HG03064 (cell line): ENCODE measurements around the gene RFLNA.
"Not testable (repeated sequence)": the region's sequence is repeated elsewhere in the genome, so short reads cannot be mapped to it uniquely, and the experiment has no call there.

Experiments used
- ATAC-seq: cut with Tn5 transposase; IDR thresholded peaks from one replicate; pipeline ENCODE4 v1.9.1; 2021; ENCODE audit warnings: low read depth; ENCODE audit not compliant: unreplicated experiment

RFLNA gene

GRCh38 chr12:124318278-124319020 is 23.6 kb downstream of the RFLNA start:
- no peak for ATAC-seq

GRCh38 chr12:124319368-124320050 is 24.6 kb downstream of the RFLNA start:
- ATAC-seq = no peak

GRCh38 chr12:124321040-124321481 is 26.2 kb downstream of the RFLNA start:
- no peak for ATAC-seq

- ATAC-seq = no peak
These were observed 26.8 kb downstream of the RFLNA start for GRCh38 chr12:124321556-124322270.

GRCh38 chr12:124322271-124322998 is 27.5 kb downstream of the RFLNA start:
- no peak for ATAC-seq

GRCh38 chr12:124322999-124323328 is 28.1 kb downstream of the RFLNA start:
- ATAC-seq = not testable (repeated sequence)

- ATAC-seq = no peak
These were observed 29.1 kb downstream of the RFLNA start for GRCh38 chr12:124323771-124324530.

- no peak for ATAC-seq
These were observed 30.2 kb downstream of the RFLNA start for GRCh38 chr12:124324803-124325705.

- no peak for ATAC-seq
These were observed 31.2 kb downstream of the RFLNA start for GRCh38 chr12:124326104-124326503.

GRCh38 chr12:124326871-124327270 is 32.0 kb downstream of the RFLNA start:
- no peak for ATAC-seq

- no peak for ATAC-seq
These were observed 32.6 kb downstream of the RFLNA start for GRCh38 chr12:124327362-124328043.

GRCh38 chr12:124328116-124328515 is 33.2 kb downstream of the RFLNA start:
- no peak for ATAC-seq

- ATAC-seq = no peak
These were observed 33.7 kb downstream of the RFLNA start for GRCh38 chr12:124328636-124329035.

- ATAC-seq = no peak
These were observed 37.3 kb downstream of the RFLNA start for GRCh38 chr12:124332058-124332672.

- no peak for ATAC-seq
These were observed 38.0 kb downstream of the RFLNA start for GRCh38 chr12:124332900-124333299.

- no peak for ATAC-seq
These were observed 38.8 kb downstream of the RFLNA start for GRCh38 chr12:124333724-124334123.

GRCh38 chr12:124334266-124334665 is 39.4 kb downstream of the RFLNA start:
- ATAC-seq = no peak

- ATAC-seq = no peak
These were observed 40.1 kb downstream of the RFLNA start for GRCh38 chr12:124334976-124335375.
